ENCODE results near the gene NDUFAF8. TPM values are rescaled to one million over a fixed set of nuclear protein-coding genes. Genes with fewer than 3 reads are reported as not detected.

NDUFAF8 gene
- total RNA-seq, 1 donor: 9.3 TPM

DNA sequence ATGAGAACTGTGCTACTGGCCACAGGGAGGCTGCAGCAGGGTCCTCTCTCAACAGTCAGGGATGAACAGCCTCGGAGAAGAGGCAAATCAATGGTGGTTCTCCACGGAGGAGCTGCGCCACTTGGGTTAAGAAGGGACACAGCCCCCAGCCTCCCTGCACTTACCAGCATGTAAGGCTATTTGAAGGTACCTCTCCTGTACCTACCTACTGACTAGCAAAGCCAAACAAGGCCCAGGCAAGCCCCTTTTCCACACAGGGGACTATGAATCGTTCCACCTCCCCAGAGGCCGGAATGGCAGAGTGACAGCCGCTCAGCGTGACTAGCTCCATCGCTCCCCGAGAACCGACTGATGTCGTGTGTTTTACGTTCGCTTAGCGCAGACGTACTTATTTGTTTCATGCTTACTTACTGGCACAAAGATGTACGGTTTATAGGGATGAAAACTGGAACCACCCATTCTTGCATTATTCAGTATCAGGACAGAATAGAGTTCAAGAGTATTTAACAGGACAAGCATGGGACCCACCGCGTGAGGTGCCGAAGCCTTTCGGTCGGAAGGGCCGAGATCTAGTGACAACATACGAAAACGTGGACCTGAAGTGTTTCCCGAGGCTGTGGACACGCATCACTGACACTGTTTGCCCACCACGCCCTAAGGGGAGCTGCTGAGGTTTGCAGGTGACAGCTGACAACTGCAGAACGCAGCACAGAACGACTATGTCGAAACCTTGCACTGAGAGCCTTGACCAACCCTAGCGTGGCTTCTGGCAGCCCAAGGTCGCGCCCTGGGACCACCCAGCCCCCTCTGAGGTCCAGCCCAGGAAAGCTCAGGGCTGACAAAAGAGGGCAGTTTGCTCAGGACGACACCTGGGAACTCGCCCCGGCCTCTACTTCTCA is 1.3 kb upstream of the NDUFAF8 start:
- Histone ChIP-seq H3K27me3 (ENCODE audit: insufficient read depth, low read length) (no peaks in the 10 kb centered on the region), H3K9me3 (ENCODE audit: low read depth, low read length) (no peaks in the 10 kb centered on the region), H3K4me1 (ENCODE audit: insufficient read depth, low read length) (peaks cover 36% of the 10 kb centered on the region), H3K4me3 (ENCODE audit: low read length) (peak overlapping the region; percentile 85)

DNA sequence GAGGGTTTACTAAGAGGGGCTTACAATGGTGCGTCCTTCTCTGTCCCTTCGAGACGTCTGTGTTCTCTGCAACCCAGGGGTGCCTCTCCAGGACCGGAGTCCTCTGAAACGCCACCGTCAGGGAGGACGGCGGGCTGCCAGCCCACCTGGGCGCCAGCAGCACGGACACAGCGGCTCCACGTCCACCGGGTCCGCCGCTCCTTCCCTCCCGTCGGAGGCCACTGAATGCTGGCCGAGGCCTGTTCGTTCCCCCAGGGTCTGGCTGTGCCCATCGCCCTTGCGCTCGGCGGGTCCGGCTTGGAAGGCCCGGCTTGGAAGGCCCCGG is 666 bp upstream of the NDUFAF8 start:
- Histone ChIP-seq H3K4me1 (ENCODE audit: insufficient read depth, low read length) (peaks cover 36% of the 10 kb centered on the region), H3K4me3 (ENCODE audit: low read length) (peak overlapping the region; percentile 85), H3K27me3 (ENCODE audit: insufficient read depth, low read length) (no peaks in the 10 kb centered on the region), H3K9me3 (ENCODE audit: low read depth, low read length) (no peaks in the 10 kb centered on the region)

DNA sequence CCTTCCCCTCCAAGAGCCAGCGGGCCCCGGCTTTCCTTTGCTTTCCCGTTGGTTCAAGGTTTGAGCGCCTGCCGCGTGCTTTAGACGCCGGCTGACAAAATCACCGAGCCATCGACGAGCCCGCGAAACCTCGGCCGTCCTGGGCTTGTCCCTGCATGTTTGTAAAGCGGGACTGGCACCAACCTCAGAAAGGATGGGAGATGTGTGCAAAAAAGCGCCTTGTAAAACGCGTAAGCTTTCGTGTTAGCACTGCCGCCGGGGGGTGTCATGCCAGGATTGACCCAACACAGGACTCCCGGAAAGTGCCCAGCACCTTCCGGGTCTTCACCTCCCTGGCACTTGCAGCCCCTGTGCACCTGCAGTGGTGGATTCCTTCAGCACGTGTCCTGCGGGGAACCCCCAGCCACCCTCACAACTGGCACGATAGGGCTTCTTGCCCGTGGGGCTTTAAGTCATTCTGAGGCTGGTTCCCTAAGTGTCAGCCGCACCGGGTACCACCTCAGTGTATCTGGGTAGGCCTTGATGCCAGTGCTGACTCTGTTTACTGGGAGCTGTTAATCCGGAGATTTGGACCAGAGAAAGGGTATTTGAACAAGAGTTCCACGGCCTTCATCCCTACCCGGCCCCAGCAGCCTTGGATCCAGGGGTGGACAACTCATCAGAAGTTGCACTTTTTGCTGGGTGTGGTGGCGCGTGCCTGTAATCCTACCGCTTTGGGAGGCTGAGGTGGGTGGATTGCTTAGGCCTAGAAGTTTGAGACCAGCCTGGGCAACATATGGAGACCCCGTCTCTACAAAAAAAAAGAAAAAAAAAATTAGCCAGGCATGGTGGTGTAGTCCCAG is 817 bp downstream of the NDUFAF8 start:
- Histone ChIP-seq H3K27me3 (ENCODE audit: insufficient read depth, low read length) (no peaks in the 10 kb centered on the region), H3K9me3 (ENCODE audit: low read depth, low read length) (no peaks in the 10 kb centered on the region), H3K4me3 (ENCODE audit: low read length) (peak overlapping the region; percentile 85), H3K4me1 (ENCODE audit: insufficient read depth, low read length) (peaks cover 36% of the 10 kb centered on the region)

DNA sequence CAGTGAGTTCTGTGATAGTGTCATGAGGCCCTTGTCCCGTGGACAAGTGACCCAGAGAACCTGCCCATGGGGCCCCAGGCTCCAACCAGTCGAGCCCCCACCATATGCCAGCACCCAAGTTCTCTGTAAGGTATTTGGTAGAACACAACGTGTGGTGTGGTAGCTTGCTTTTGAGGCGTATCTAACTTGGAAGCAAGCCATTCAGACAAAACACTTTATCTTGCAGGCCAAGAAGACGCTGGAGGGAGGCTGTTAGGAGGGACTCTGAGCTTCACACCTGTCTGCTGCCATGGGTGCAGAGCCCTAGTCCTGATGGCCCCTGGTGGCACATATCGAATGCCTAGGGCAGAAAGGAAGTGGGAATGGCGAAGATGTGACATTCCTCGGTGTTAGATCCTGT is 1.6 kb downstream of the NDUFAF8 start:
- H3K4me1 ChIP-seq (ENCODE audit: insufficient read depth, low read length): peaks cover 36% of the 10 kb centered on the region
- no peak overlapping the region for H3K4me3 ChIP-seq (ENCODE audit: low read length)
- no peaks in the 10 kb centered on the region for H3K9me3 ChIP-seq (ENCODE audit: low read depth, low read length)
- H3K27me3 ChIP-seq (ENCODE audit: insufficient read depth, low read length): no peaks in the 10 kb centered on the region

DNA sequence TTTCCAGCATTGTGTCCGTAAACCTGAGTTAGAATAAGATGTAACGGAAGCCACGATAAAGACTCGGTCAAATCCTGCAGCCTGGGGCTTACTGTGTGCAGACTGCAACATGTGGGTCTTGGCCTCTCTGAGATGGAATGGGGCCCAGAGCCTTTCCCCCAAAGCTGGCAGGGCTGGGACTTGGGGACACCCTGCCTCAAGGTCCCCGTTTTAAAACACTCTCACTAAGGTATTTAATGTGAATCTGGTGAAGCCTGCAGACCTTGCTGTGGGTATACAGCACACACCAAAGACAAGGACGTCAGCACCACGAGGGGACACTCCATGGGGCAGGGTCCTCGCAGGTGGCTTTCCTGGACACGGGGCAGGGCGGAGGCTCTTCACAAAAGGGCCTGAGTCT is 2.1 kb downstream of the NDUFAF8 start:
- H3K9me3 ChIP-seq (ENCODE audit: low read depth, low read length): no peaks in the 10 kb centered on the region
- no peak overlapping the region for H3K4me3 ChIP-seq (ENCODE audit: low read length)
- H3K4me1 ChIP-seq (ENCODE audit: insufficient read depth, low read length): peaks cover 36% of the 10 kb centered on the region
- H3K27me3 ChIP-seq (ENCODE audit: insufficient read depth, low read length): no peaks in the 10 kb centered on the region

DNA sequence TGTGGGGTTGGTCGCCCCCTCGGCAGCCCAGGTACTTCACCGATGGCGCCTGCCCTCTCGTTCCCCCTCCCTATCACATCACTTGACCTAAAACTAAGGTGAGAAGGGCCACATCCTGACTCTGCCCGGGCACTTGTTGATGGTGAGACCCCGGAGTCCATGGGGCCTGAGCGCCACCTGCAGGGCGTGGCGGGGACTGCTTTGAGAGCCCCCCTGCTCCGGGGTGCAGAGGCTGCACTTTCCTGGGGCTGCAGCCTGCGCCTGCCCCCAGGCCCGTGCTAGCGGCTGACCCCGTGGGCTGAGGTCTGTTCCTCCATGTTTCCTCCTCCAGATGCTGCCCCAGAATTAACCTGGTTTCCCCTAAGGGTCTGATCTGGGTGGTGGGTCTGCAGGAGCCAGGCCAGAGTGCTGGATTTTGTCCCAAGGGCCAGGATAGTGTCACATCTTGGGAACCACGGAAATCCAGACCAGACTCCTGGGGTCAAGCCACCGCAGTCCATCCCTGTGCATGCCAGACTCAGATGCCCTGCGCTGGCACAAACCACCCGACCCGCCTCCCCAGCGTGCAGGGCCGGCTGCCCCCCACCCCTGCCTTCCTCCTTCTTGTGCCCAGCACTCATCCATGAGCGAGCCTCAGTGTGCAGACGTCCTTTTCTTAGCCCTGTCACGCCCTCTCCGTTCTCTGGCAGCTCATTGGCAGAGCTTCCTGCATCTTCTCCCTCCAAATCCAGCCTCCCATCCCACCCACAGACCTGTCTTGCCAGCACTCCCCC is 2.7 kb downstream of the NDUFAF8 start:
- Histone ChIP-seq H3K4me3 (ENCODE audit: low read length) (no peak overlapping the region), H3K27me3 (ENCODE audit: insufficient read depth, low read length) (no peaks in the 10 kb centered on the region)

DNA sequence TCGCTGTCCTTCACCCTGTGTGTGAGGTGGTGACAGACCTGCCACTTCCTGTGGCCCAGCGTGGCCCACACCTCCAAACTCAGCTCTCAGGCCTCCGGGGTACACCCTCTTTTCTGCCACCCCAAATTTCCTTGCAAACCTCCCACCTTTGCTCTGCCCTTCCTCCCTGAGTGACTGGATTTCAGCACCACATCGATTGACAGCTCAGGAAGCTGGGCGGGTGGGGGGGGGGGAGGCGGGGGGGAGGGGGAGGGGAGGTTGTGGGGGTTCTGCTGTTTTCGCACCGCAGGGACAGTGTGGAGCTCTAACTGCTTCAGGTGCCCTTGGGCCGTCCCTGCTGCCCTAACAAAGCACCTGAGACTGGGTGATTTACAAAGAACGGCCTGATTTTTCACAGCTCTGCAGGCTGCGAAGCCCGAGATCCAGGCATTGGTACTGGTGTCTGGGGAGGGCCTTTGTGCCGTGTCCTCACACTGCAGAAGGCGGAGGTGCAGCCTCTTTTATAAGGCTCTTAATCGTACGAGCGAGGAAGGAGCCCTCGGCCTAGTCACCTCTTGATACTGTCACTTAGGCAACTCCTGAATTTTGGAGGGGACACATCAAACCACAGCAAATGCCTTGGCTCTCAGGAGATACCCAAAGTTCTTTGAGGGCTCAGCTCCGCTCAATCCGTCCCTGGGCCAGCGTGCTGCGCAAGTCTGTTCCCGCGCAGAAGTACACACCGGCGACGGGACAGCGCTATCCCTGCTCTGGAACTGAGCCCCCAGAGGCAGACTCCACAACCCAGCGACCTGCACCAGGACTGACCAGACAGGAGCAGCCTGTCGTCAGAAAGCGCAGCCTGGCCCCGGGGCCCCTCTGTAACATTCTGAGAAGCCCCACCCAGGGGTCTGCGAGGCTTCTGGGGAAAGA is 3.6 kb downstream of the NDUFAF8 start:
- Histone ChIP-seq H3K4me3 (ENCODE audit: low read length) (no peak overlapping the region), H3K9me3 (ENCODE audit: low read depth, low read length) (no peaks in the 10 kb centered on the region), H3K27me3 (ENCODE audit: insufficient read depth, low read length) (no peaks in the 10 kb centered on the region), H3K4me1 (ENCODE audit: insufficient read depth, low read length) (peaks cover 24% of the 10 kb centered on the region)

More for the DNA sequence above, 2.7 kb downstream of the NDUFAF8 start:
- peaks cover 32% of the 10 kb centered on the region for H3K4me1 ChIP-seq (ENCODE audit: insufficient read depth, low read length)
- H3K9me3 ChIP-seq (ENCODE audit: low read depth, low read length): no peaks in the 10 kb centered on the region

DNA sequence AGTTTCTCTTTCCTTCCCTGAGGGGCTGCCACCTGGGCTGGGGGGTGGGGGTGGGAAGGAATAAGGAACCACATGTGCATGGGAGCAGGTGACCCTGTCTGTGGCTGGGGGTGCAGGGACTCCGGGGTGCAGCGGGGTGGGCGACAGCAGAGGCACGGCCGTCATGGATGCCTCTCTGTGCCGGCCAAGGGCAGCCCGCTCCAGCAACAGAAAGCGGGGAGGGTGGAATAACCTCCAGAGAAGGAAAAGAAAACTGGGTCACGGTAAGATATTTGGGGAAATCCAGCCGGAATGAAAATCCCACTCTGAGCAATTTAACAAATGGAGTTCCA is 4.2 kb downstream of the NDUFAF8 start:
- Histone ChIP-seq H3K27me3 (ENCODE audit: insufficient read depth, low read length) (no peaks in the 10 kb centered on the region), H3K9me3 (ENCODE audit: low read depth, low read length) (no peaks in the 10 kb centered on the region), H3K4me3 (ENCODE audit: low read length) (no peak overlapping the region), H3K4me1 (ENCODE audit: insufficient read depth, low read length) (peaks cover 18% of the 10 kb centered on the region)

DNA sequence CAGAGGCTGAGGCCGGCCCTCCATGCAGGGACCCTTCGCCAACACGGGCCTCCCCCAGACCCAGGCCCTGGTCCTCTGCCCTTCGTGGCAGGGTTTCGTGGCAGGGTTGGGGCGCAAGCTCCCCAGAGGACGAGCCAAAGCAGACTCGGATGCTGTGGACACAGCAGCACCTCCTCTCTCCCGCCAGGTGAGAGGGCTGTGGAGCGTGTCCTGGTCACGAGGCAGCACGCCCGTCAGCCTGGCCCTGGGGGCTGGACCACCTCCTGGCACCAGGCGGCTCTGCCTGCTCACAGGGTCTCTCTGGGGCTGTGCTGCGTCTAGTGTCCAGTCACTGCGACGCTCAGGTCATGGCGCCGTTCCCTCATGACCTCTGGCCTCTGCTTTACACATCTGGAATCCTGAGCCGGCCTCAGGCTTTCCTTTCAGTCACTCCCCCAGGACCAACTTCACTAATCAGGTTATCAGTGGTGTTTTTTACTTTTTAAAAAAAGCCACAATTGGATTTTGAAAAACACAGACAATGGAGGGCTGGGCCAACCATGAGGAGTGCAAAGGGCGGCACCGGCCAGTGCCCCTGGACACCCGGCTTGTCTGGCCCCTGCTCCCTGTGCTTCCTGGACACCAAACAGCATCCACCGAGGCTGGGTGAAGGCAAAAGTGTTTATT is 5.4 kb downstream of the NDUFAF8 start:
- Histone ChIP-seq H3K27me3 (ENCODE audit: insufficient read depth, low read length) (no peaks in the 10 kb centered on the region), H3K4me1 (ENCODE audit: insufficient read depth, low read length) (peaks cover 16% of the 10 kb centered on the region), H3K4me3 (ENCODE audit: low read length) (no peak overlapping the region), H3K9me3 (ENCODE audit: low read depth, low read length) (no peaks in the 10 kb centered on the region)

DNA sequence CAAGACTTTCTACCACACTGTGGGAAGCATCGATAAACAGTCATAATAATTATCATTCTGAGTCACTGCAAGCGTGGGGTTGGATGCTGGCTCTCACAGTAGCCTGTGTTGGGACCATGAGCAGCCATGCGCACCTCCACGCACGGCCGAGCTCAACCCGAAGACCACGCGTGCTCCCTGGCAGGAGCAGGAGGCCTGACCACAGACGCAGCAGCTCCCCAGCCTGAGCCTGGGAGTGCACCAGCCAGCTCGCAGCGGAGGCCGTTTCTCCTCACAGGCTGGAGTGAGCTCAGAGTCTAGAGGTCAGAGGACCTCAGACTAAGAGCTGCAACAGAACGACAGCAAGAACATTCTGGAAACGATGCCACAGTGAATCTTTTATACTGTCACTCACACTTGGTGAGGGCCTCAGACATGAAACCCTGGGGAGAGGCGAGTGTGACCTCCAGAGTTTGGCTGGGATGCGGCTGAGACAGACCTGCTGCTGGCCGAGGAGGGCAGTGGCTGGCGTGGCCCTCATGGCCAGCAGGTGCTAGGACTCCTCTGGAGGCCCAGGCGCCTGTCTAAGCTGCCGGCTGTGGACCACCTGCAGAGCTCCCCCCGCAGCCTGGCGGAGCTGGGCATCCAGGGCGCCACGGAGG is 6.0 kb downstream of the NDUFAF8 start:
- H3K27me3 ChIP-seq (ENCODE audit: insufficient read depth, low read length): no peaks in the 10 kb centered on the region
- no peaks in the 10 kb centered on the region for H3K9me3 ChIP-seq (ENCODE audit: low read depth, low read length)
- H3K4me3 ChIP-seq (ENCODE audit: low read length): no peak overlapping the region
- H3K4me1 ChIP-seq (ENCODE audit: insufficient read depth, low read length): peaks cover 9% of the 10 kb centered on the region

DNA sequence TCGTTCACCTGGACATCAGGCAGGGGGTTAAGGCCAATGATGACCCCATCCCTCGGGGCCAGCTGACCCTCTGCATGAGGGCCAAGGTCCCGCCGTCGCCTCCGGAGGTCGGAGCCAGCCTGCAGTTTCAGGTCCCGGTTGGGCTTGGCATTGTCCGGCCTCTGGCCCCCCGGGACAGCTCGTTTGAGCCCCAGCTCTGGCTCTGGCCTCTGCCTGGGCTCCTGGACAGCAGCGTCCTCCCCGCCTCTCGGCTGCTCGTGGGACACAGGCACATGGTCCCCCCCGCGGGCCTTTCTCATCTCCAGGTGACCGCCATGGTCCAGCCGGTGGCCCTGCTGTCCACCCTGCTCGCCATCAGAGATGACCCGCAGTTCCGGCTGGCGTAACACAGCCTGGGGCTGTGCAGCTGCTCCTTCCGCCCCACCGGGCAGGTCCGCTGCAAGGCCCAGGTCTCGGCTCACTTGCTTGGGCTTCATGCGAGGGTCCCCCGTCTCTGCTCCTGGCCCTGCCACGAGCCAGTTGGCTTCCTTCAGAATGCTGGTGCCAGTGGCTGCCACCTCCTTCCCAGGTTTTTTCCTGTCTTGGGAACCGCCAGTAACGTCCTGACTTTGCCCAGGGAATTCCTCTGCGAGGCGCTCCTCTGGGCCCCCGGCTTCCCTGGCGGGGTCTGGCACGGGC is 6.7 kb downstream of the NDUFAF8 start:
- no peaks in the 10 kb centered on the region for H3K9me3 ChIP-seq (ENCODE audit: low read depth, low read length)
- H3K4me3 ChIP-seq (ENCODE audit: low read length): no peak overlapping the region
- H3K27me3 ChIP-seq (ENCODE audit: insufficient read depth, low read length): no peaks in the 10 kb centered on the region
- H3K4me1 ChIP-seq (ENCODE audit: insufficient read depth, low read length): peaks cover 5% of the 10 kb centered on the region

DNA sequence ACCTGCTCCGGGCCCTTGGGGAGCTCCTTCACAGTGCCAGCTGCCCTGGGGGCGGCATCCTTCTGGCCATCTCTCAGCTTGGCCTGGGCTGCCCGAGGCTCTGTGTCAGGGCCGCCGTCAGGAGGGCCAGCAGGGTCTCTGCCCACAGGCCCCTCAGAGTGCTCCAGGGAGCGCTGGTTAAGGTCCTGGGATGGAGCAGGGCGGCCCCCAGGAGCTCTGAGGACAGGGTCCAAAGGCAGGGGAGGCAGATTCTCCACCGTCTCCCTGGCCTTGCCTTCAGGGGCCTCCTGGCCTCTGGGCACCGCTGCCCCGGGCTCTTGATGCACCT is 7.2 kb downstream of the NDUFAF8 start:
- Histone ChIP-seq H3K9me3 (ENCODE audit: low read depth, low read length) (no peaks in the 10 kb centered on the region), H3K4me3 (ENCODE audit: low read length) (no peak overlapping the region), H3K27me3 (ENCODE audit: insufficient read depth, low read length) (no peaks in the 10 kb centered on the region), H3K4me1 (ENCODE audit: insufficient read depth, low read length) (peaks cover 5% of the 10 kb centered on the region)

DNA sequence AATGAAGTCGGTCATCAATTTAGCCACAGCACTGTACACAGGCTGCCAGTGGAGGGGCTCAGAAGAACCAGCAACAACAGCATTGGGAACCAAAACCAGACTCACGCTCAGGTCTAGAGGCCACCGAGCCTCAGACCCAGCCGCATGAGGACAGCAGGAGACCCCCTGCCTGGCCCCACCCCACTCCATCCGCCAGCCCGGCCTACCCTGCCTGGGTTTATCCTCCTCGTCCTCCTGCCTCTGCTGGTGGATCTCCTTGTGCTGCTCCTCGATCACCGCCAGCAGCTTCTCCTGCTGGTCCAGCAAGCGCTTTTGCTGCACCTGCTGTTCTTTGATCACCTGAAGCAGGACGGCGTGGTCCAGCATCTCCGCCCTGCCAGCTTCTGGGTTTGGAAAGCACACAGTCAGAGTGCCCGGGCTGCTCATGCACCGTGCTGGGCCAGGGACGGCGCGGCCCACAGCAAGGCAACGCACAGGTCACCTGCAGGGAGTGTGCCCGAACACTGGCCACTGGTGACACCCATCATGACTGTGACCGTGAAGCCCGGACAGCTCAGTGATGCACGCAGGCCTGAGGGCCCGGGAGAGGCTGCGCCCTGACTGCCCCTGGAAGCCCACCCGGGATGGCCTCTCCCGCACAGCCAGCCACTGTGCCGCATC is 7.7 kb downstream of the NDUFAF8 start:
- Histone ChIP-seq H3K27me3 (ENCODE audit: insufficient read depth, low read length) (no peaks in the 10 kb centered on the region), H3K9me3 (ENCODE audit: low read depth, low read length) (no peaks in the 10 kb centered on the region), H3K4me1 (ENCODE audit: insufficient read depth, low read length) (peaks cover 2% of the 10 kb centered on the region), H3K4me3 (ENCODE audit: low read length) (no peak overlapping the region)
